ENCODE data around the gene IL1RAP. TPM values are rescaled to one million over a fixed set of nuclear protein-coding genes. Genes with fewer than 3 reads are reported as not detected.

The IL1RAP gene
- total and polyA plus RNA-seq, 7 experiments from 2014 or later, result 5.9 to 29.0 (median 12.1) TPM

DNA sequence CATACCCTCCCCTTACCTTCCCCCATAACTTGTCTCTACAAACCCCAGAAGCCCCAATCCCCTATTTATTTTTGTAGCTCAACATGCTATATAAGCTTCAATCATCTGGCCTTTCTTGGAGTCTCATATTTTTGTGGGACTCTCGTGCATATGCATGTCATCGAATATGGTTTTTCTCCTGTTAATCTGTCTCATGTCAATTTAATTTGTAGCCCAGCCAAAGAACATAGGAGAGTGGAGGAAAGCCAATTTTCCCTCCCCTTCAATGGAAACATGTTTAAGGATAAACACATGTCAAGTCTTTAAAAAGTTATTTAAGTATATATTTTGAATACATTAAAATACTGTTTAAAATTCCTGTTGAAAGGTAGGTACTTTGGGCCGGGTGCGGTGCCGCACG lies 176.4 kb downstream of the IL1RAP start:
- no peaks in the 10 kb centered on the region for H3K36me3 ChIP-seq (ENCODE audit: control insufficient read depth in 2 of 3, insufficient read depth in 3 of 3, low read length in 3 of 3)
- H3K27ac ChIP-seq (ENCODE audit: low read depth, low read length), result no peak overlapping the region
- no peaks in the 10 kb centered on the region for H3K27me3 ChIP-seq (ENCODE audit: control insufficient read depth in 2 of 2, insufficient read depth in 2 of 2, low read length in 2 of 2)
- no peak overlapping the region for H3K4me3 Mint-ChIP-seq
- DNase-seq, result no peak
- ChIA-PET POLR2A (no interaction called here), CTCF (no interaction called here)
- no peak overlapping the region for H3K4me3 ChIP-seq (ENCODE audit: low read length)
- H3K27me3 Mint-ChIP-seq, result peaks cover 9 to 19% (median 13%) of the 10 kb centered on the region in 5 donors
- peaks cover 0 to 5% (median 0%) of the 10 kb centered on the region in 5 donors for H3K36me3 Mint-ChIP-seq
- ATAC-seq, result no peak
- no peaks in the 10 kb centered on the region for H3K4me1 ChIP-seq (ENCODE audit: control insufficient read depth in 2 of 2, insufficient read depth in 2 of 2, low read length in 2 of 2)
- H3K9me3 ChIP-seq (ENCODE audit: control insufficient read depth in 2 of 3, low read length in 3 of 3), result no peaks in the 10 kb centered on the region
- peaks cover 0 to 8% (median 0%) of the 10 kb centered on the region in 7 donors for H3K4me1 Mint-ChIP-seq
- intact Hi-C loops (cut with micrococcal nuclease), result no loop called here
- H3K9me3 Mint-ChIP-seq, result peaks cover 0 to 13% (median 5%) of the 10 kb centered on the region in 11 donors
- H3K27ac Mint-ChIP-seq, result no peak overlapping the region

DNA sequence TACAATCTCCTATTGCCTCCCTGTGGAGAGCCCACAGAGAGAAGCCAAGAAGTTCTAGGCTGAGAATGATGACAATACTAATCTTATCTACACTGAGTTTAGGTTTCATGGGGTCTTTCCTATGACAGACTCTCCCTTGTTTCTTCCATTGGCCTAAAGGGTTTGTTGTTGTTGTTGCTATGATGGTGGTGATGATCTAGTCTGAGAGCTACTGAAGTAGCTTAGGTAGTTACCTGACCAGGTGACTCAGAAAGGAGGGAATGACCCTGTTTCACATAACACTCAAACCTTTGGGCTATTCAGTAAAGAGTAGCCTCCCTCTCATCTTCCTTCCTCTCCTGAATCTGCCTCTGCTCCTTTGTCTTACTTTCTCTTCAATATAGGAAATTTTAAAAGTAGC lies 178.4 kb downstream of the IL1RAP start:
- no peaks in the 10 kb centered on the region for H3K9me3 ChIP-seq (ENCODE audit: control insufficient read depth in 2 of 3, low read length in 3 of 3)
- H3K27me3 ChIP-seq (ENCODE audit: control insufficient read depth in 2 of 2, insufficient read depth in 2 of 2, low read length in 2 of 2), result no peaks in the 10 kb centered on the region
- H3K27ac Mint-ChIP-seq, result no peak overlapping the region
- peaks cover 0 to 8% (median 0%) of the 10 kb centered on the region in 7 donors for H3K4me1 Mint-ChIP-seq
- CTCF ChIA-PET, result no interaction called here
- no peaks in the 10 kb centered on the region for H3K4me1 ChIP-seq (ENCODE audit: control insufficient read depth in 2 of 2, insufficient read depth in 2 of 2, low read length in 2 of 2)
- H3K27me3 Mint-ChIP-seq, result peaks cover 13 to 24% (median 19%) of the 10 kb centered on the region in 5 donors
- no peak overlapping the region for H3K4me3 ChIP-seq (ENCODE audit: low read length)
- POLR2A ChIA-PET, result no interaction called here
- no peaks in the 10 kb centered on the region for H3K36me3 ChIP-seq (ENCODE audit: control insufficient read depth in 2 of 3, insufficient read depth in 3 of 3, low read length in 3 of 3)
- intact Hi-C loops (cut with micrococcal nuclease), result no loop called here
- H3K4me3 Mint-ChIP-seq, result no peak overlapping the region
- no peak for ATAC-seq
- peaks cover 0 to 5% (median 0%) of the 10 kb centered on the region in 5 donors for H3K36me3 Mint-ChIP-seq
- H3K27ac ChIP-seq (ENCODE audit: low read depth, low read length), result no peak overlapping the region
- H3K9me3 Mint-ChIP-seq, result peaks cover 0 to 13% (median 5%) of the 10 kb centered on the region in 11 donors
- no peak for DNase-seq

DNA sequence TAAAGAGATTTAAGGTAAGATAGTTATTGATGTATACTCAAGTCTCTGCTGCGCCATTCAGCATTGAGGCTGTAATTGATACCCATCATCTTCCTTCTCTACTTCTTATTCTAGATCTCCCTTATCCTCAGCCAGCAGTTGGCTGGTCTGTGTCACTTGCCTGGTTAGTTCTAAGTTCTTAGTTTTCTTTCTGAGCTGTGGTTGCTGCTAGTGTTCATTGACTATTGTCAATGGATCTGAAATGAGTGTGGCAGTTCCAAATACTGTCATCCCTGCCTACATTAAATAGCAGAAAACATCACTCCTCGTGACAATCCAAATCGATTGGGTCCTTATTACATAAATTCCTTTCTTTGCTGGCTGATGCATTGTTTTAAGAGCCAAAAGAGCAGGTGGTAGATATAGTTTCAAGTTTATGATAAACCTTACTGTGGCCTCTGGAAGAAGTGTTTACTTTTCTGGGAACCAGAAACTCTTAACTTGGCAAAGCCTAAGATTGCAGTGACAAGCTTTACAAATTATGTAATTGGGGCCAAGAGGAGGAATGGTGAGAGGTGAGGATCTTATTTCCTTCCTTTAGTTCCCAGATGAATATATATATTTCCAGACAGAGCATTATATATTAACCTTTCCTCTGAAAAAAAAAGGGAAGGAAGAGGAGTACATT lies 180.6 kb downstream of the IL1RAP start:
- Mint-ChIP-seq H3K4me3 (no peak overlapping the region), H3K9me3 (peaks cover 0 to 2% (median 0%) of the 10 kb centered on the region in 11 donors), H3K27me3 (peaks cover 0 to 32% (median 19%) of the 10 kb centered on the region in 5 donors), H3K4me1 (peaks cover 0 to 8% (median 0%) of the 10 kb centered on the region in 7 donors), H3K36me3 (peaks cover 0 to 2% (median 0%) of the 10 kb centered on the region in 5 donors), H3K27ac (no peak overlapping the region)
- Histone ChIP-seq H3K4me1 (ENCODE audit: control insufficient read depth in 2 of 2, insufficient read depth in 2 of 2, low read length in 2 of 2) (no peaks in the 10 kb centered on the region), H3K27me3 (ENCODE audit: control insufficient read depth in 2 of 2, insufficient read depth in 2 of 2, low read length in 2 of 2) (no peaks in the 10 kb centered on the region), H3K4me3 (ENCODE audit: low read length) (no peak overlapping the region), H3K9me3 (ENCODE audit: control insufficient read depth in 2 of 3, low read length in 3 of 3) (no peaks in the 10 kb centered on the region), H3K27ac (ENCODE audit: low read depth, low read length) (no peak overlapping the region), H3K36me3 (ENCODE audit: control insufficient read depth in 2 of 3, insufficient read depth in 3 of 3, low read length in 3 of 3) (no peaks in the 10 kb centered on the region)
- ChIA-PET CTCF (no interaction called here), POLR2A (no interaction called here)
- DNase-seq (no peak), ATAC-seq (no peak)
- intact Hi-C loops (cut with micrococcal nuclease), result loop anchor here (5.0 kb wide), 4 partner anchors 107 to 732 kb away; no protein-coding TSS in a partner anchor

DNA sequence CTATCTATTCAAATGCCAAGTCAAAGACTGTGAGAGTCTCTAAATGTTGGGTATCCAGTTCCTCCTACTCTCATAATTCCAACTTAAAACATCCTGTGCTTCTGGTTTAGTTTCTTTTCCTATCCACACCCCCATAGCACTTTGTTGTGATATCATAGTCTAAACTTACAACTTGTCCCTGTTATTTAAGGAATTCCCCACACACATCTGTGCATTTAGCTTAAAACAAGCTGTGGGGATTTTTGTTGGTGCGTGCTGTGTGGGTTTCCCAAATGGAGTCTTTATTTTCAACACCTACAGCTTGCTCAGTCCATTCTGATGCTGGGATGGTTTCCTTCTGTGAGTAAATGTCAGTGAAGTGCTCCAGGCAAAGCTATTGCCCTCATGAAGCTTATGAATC lies 181.3 kb downstream of the IL1RAP start:
- H3K27ac ChIP-seq (ENCODE audit: low read depth, low read length), result no peak overlapping the region
- H3K4me3 ChIP-seq (ENCODE audit: low read length), result no peak overlapping the region
- H3K9me3 ChIP-seq (ENCODE audit: control insufficient read depth in 2 of 3, low read length in 3 of 3), result no peaks in the 10 kb centered on the region
- intact Hi-C loops (cut with micrococcal nuclease), result loop anchor here (5.0 kb wide), 4 partner anchors 108 to 733 kb away; no protein-coding TSS in a partner anchor
- Mint-ChIP-seq H3K27ac (no peak overlapping the region), H3K4me3 (no peak overlapping the region), H3K27me3 (peaks cover 3 to 37% (median 22%) of the 10 kb centered on the region in 5 donors), H3K4me1 (peaks cover 0 to 8% (median 0%) of the 10 kb centered on the region in 7 donors), H3K9me3 (peaks cover 0 to 2% (median 0%) of the 10 kb centered on the region in 11 donors), H3K36me3 (peaks cover 0 to 2% (median 0%) of the 10 kb centered on the region in 5 donors)
- H3K27me3 ChIP-seq (ENCODE audit: control insufficient read depth in 2 of 2, insufficient read depth in 2 of 2, low read length in 2 of 2), result no peaks in the 10 kb centered on the region
- POLR2A ChIA-PET, result no interaction called here
- no peak for DNase-seq
- H3K36me3 ChIP-seq (ENCODE audit: control insufficient read depth in 2 of 3, insufficient read depth in 3 of 3, low read length in 3 of 3), result no peaks in the 10 kb centered on the region
- CTCF ChIA-PET, result no interaction called here
- no peaks in the 10 kb centered on the region for H3K4me1 ChIP-seq (ENCODE audit: control insufficient read depth in 2 of 2, insufficient read depth in 2 of 2, low read length in 2 of 2)
- ATAC-seq, result no peak

DNA sequence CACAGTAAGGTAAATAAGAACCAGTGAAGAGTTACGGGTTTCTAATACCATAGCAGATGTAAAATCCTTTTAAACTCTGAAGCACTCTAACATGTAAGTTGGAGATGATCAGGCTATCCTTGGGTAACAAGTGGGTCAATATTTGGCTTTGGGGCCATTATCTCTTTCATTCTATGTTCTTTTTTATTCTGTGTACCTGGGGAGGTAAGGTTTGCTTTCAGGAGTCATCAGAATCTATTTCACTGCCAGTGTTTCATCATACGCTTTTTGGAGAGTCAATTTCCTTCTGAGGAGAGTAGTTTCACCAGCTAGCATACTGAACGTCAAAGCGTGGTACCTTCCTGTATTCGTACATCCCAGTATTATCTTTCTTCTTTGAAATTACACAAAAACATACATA lies 182.1 kb downstream of the IL1RAP start:
- CTCF ChIA-PET, result no interaction called here
- Mint-ChIP-seq H3K36me3 (peaks cover 0 to 2% (median 0%) of the 10 kb centered on the region in 5 donors), H3K4me1 (peaks cover 0 to 8% (median 0%) of the 10 kb centered on the region in 7 donors), H3K27me3 (peaks cover 11 to 45% (median 22%) of the 10 kb centered on the region in 5 donors), H3K9me3 (peaks cover 0 to 2% (median 0%) of the 10 kb centered on the region in 11 donors), H3K27ac (no peak overlapping the region), H3K4me3 (no peak overlapping the region)
- H3K27me3 ChIP-seq (ENCODE audit: control insufficient read depth in 2 of 2, insufficient read depth in 2 of 2, low read length in 2 of 2), result no peaks in the 10 kb centered on the region
- no peaks in the 10 kb centered on the region for H3K9me3 ChIP-seq (ENCODE audit: control insufficient read depth in 2 of 3, low read length in 3 of 3)
- DNase-seq, result no peak
- no peak overlapping the region for H3K4me3 ChIP-seq (ENCODE audit: low read length)
- ATAC-seq, result no peak
- H3K27ac ChIP-seq (ENCODE audit: low read depth, low read length), result no peak overlapping the region
- no peaks in the 10 kb centered on the region for H3K4me1 ChIP-seq (ENCODE audit: control insufficient read depth in 2 of 2, insufficient read depth in 2 of 2, low read length in 2 of 2)
- no peaks in the 10 kb centered on the region for H3K36me3 ChIP-seq (ENCODE audit: control insufficient read depth in 2 of 3, insufficient read depth in 3 of 3, low read length in 3 of 3)
- POLR2A ChIA-PET, result no interaction called here
- intact Hi-C loops (cut with micrococcal nuclease), result loop anchor here (2.0 to 5.0 kb wide), 5 partner anchors 109 to 734 kb away; no protein-coding TSS in a partner anchor

DNA sequence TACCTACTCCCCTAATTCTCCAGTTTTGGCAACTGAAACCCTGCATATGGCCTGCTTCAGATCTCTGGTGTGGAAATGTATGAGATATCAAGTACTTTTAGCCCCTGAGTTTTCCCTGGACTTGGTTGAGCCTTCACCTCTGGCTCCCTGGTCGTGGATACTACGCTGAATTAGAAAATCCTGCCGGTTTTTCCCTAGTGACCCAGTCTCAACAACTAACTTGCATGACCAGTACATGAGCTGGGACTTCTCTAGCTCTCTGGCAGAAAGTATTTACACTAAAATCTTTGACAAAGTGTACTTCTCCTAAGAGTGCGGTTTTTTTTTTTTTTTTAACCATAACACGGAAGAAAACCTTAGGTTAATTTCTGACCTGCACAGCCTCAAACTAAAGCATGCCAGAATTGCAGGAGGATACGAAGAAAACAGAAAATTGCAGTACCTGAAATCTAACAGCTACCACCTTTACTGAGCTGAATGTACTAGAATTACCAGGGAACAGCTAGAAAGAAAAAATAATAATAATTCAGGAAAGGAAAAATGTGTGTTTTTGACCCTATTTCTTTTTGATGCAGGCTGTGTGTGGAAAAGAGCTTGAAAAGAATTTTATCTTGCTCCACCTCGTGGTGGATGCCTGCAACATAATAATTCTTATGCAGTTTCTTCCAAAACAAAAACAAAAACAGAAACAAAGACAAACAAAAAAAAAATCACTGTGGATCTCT lies 183.1 kb downstream of the IL1RAP start:
- Histone ChIP-seq H3K27me3 (ENCODE audit: control insufficient read depth in 2 of 2, insufficient read depth in 2 of 2, low read length in 2 of 2) (no peaks in the 10 kb centered on the region), H3K4me1 (ENCODE audit: control insufficient read depth in 2 of 2, insufficient read depth in 2 of 2, low read length in 2 of 2) (no peaks in the 10 kb centered on the region), H3K36me3 (ENCODE audit: control insufficient read depth in 2 of 3, insufficient read depth in 3 of 3, low read length in 3 of 3) (no peaks in the 10 kb centered on the region), H3K27ac (ENCODE audit: low read depth, low read length) (no peak overlapping the region), H3K9me3 (ENCODE audit: control insufficient read depth in 2 of 3, low read length in 3 of 3) (no peaks in the 10 kb centered on the region), H3K4me3 (ENCODE audit: low read length) (no peak overlapping the region)
- H3K27me3 Mint-ChIP-seq, result peaks cover 14 to 46% (median 22%) of the 10 kb centered on the region in 5 donors
- intact Hi-C loops (cut with micrococcal nuclease), result loop anchor here (1.0 to 5.0 kb wide), 6 partner anchors 110 to 735 kb away; partner anchors contain the start of gene IL1RAP (in 1 of the 2)
- peaks cover 0 to 2% (median 0%) of the 10 kb centered on the region in 5 donors for H3K36me3 Mint-ChIP-seq
- no peak overlapping the region for H3K27ac Mint-ChIP-seq
- H3K9me3 Mint-ChIP-seq, result peaks cover 0 to 2% (median 0%) of the 10 kb centered on the region in 11 donors
- H3K4me3 Mint-ChIP-seq, result no peak overlapping the region
- DNase-seq (no peak), ATAC-seq (no peak)
- H3K4me1 Mint-ChIP-seq, result peaks cover 0 to 8% (median 0%) of the 10 kb centered on the region in 7 donors
- ChIA-PET POLR2A (no interaction called here), CTCF (interaction anchor here (0.7 to 1.0 kb wide), 2 partner anchors 44 to 472 kb away, joined by 3 to 7 read pairs; no protein-coding TSS in a partner anchor)

Data from naive thymus-derived CD4-positive, alpha-beta T cell (primary cell).